C1 segment of cervical spinal cord (tissue), 14 donors: ENCODE measurements around the gene KDM6B.

Source experiments
- DNase-seq, 14 donors: peaks; one replicate each; lab custom pipeline; 2025; lab: John Stamatoyannopoulos, UW

KDM6B gene

DNA sequence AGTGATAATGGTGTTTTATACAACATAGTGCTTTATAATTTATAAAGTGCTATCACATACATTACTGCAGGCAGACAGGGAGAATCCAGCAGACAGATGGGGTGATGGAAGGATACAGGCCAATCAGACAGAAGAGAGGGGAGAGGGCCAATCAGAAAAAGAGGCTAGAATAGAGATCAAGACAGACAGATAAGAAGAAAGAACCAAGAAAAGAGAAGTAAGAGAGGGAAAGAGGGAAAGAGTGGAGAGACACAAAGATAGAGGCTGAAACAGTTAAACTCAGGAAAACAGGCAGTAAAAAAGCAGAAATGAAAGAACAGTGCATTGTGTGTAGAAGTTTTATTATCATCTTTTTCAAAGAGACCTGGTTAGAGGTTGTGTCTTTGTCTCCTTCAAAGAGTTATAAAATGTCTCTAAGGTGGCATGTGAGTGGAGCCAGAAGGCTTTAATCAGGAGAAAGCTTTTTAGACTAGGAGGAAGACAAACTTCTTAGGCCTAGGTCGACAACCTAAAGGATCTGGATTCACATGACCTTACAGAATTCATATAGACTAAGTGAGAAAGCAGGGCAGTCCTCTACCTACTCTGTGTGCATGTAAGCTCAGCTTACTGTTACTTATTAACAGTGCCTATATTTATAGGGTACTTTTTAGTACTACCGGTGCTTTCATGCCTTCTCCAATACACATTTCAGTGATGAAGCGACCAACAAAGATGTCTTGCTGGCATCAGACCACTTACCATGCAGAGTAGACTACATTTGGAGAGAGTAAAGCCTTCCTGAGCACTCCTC, 46.3 kb downstream of the KDM6B start:
- DNase-seq: no peak

DNA sequence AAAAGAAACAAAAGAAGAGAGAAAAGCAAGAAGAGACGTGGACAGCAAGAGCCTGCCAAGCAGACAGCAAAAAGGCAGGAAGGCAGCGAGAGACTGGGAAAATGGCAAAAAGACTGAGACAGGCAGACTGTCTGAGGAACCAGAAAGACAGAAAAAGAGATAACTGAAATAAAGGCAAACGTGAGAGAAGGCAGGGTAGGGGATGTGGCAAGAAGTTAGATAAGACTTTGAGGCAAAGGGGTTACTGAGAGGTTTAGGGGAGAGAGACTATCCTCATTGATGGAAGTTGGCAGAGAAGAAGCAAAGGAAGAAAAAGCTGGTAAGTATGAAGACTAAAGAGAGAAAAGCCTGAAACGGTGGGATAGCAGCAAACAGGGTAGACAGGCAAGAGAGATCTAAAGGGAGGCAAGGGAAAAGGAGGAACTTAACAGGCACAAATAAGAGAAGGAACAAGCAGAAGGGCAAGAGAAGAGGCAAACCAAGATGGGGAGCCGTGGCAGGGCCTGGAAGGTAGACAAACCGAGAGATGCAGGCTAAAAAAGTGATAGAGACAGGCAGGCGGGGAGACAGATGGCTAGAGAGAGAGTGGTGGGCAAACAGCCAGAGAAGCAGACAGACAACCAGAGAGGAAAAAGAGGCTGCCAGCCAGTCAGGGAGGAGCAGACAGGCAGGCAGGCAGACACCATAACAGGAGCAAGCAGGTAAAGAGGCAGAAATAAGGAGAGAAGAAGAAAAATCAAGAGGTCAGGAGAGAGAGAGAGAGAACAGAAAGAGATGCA, 47.4 kb downstream of the KDM6B start:
- peak in 2 of 14 donors; percentile 16 to 93 for DNase-seq

DNA sequence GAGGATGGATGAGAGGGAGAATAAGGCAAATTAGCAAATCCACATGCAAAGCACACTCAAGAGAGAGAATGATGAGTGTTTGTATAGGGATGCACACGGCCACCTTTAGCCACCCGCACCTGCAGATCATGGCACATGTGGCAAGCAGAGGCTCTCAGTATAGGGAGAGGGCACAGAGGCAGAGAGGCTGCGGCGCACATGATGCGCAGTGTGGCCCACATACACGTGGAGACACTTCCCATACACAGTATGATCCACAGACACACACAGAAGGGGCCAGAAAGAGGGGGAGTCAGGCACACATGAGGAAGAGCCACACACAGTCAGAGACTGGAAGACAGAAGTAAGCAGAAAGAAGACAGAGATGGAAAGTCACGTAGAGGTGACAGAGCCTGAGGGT, 48.1 kb downstream of the KDM6B start:
- no peak for DNase-seq

DNA sequence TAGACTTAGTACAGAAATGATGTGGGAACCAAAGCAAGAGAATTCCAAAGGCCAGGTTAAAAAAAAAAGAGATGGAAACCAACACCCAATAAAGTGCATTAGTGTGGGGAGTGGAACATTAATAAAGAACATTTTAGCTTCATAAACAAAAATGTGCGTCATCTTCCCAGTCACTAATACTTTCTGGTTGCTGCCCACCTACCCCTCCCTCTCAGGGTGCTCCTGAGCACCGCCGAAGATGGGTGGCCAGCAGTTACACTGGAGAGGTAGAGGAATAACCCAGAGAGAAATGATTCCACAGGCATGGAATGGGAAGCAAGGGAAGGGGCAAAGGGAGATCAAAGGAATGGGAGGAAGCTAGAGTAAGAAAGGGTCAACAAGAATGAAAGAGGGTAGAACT, 48.6 kb downstream of the KDM6B start:
- no peak for DNase-seq
